ENCODE results near the gene GPR179. TPM values are rescaled to one million over a fixed set of nuclear protein-coding genes. Genes with fewer than 3 reads are reported as not detected.

The GPR179 gene
- total RNA-seq, 1 experiment from 2014 or later, result not detected

- H4K20me1 ChIP-seq (ENCODE audit: control insufficient read depth, insufficient read depth, insufficient read length), result peaks cover 3% of the 10 kb centered on the region
- no peak overlapping the region for H2AK5ac ChIP-seq (ENCODE audit: insufficient read length, low read length)
- H3K27me3 Mint-ChIP-seq (ENCODE audit: low read depth), result peaks cover 10% of the 10 kb centered on the region; the same call in 1 of the 2 replicates
- H3K4ac ChIP-seq (ENCODE audit: low read depth, low read length), result no peak overlapping the region
- H3K27ac ChIP-seq (ENCODE audit: insufficient read length, low read depth, low read length), result no peak overlapping the region
- no peaks in the 10 kb centered on the region for H3K36me3 Mint-ChIP-seq (ENCODE audit: insufficient read depth in 1 of 3, low read depth in 3 of 3)
- H3T11ph ChIP-seq (ENCODE audit: low read length), result no peak overlapping the region
- H3K79me2 ChIP-seq (ENCODE audit: insufficient read depth, low read length), result no peaks in the 10 kb centered on the region
- no peaks in the 10 kb centered on the region for H3K79me1 ChIP-seq (ENCODE audit: insufficient read depth, low read depth, low read length, poor library complexity, severe bottlenecking)
- no peak overlapping the region for H4K8ac ChIP-seq (replicated peaks; ENCODE audit: insufficient read length, low read depth, low read length)
- H3K18ac ChIP-seq (ENCODE audit: insufficient read length, low read depth, low read length), result no peak overlapping the region
- H4K91ac ChIP-seq (ENCODE audit: insufficient read length, low read depth, low read length), result no peak overlapping the region
- no peak overlapping the region for H2BK12ac ChIP-seq (ENCODE audit: insufficient read length, low read depth, low read length)
- H3K9ac ChIP-seq (ENCODE audit: extremely low read depth, insufficient read length, low read length), result no peak overlapping the region
- H3K56ac ChIP-seq (ENCODE audit: insufficient read length, low read depth, low read length), result no peak overlapping the region
- 0 out of 7 replicates have a peak overlapping the region, but pooled peaks of 1 of the 3 experiments have one; percentile 42 for H3K27ac Mint-ChIP-seq
- H2BK5ac ChIP-seq (ENCODE audit: insufficient read length, low read length), result no peak overlapping the region
- no peaks in the 10 kb centered on the region; the same call in 1 of the 2 replicates for H3K27me3 ChIP-seq (ENCODE audit: insufficient read depth, low read length)
- no peak for TF ChIP-seq CTCF (conservative IDR thresholded peaks at IDR 0.05)
- no peaks in the 10 kb centered on the region for H3K9me3 Mint-ChIP-seq
- no CpG with 5 or more reads among the region's 5 CpGs for WGBS (ENCODE audit: extremely low coverage, insufficient read length, low lambda C conversion rate)
- no peaks in the 10 kb centered on the region for H3K9me3 ChIP-seq (ENCODE audit: control insufficient read depth, low read depth, low read length)
- no peaks in the 10 kb centered on the region for H3K23me2 ChIP-seq (ENCODE audit: insufficient read length, low read depth, low read length, poor library complexity, severe bottlenecking)
- H2BK20ac ChIP-seq (ENCODE audit: low read depth, low read length, poor library complexity, severe bottlenecking), result no peak overlapping the region
- no peak overlapping the region for H3K4me2 ChIP-seq (ENCODE audit: insufficient read depth, insufficient read length, low read length)
- H3K23ac ChIP-seq (ENCODE audit: insufficient read length, low read depth, low read length), result no peak overlapping the region
- no peak overlapping the region for H2AFZ ChIP-seq (ENCODE audit: low read length)
- no peak overlapping the region for H2BK120ac ChIP-seq (ENCODE audit: low read depth, low read length, poor library complexity, severe bottlenecking)
- H3K4me1 ChIP-seq (ENCODE audit: insufficient read depth, low read length), result peaks cover 6% of the 10 kb centered on the region; the same call in 1 of the 2 replicates
- no peak overlapping the region for H2BK15ac ChIP-seq (ENCODE audit: low read depth, low read length)
- no peak overlapping the region for H4K5ac ChIP-seq (ENCODE audit: insufficient read length, low read depth, low read length)
- H3K4me3 Mint-ChIP-seq, result peak overlapping the region in 1 of 2 experiments; percentile 42; a peak in 1 of 5 replicates
- peak; percentile 79 for DNase-seq
- H3K14ac ChIP-seq (ENCODE audit: insufficient read depth, low read length), result no peak overlapping the region
- peaks cover 17 to 25% of the 10 kb centered on the region in 2 experiments for H3K4me1 Mint-ChIP-seq
These were observed 2.6 kb downstream of the GPR179 start for GRCh38 chr17:38341035-38341721.
